ENCODE results near the gene SLC19A1.
"Not testable (repeated sequence)": the region's sequence is repeated elsewhere in the genome, so short reads cannot be mapped to it uniquely, and the experiment has no call there.

SLC19A1 gene

GRCh38 chr21:45533361-45533845, 8.8 kb downstream of the SLC19A1 start:
- no peak for TF ChIP-seq CTCF (IDR thresholded peaks at IDR 0.05; ENCODE audit: low read depth, low read length)
- no peak overlapping the region for H3K4me3 ChIP-seq (ENCODE audit: low read depth, low read length)

- no peak for TF ChIP-seq CTCF (IDR thresholded peaks at IDR 0.05; ENCODE audit: low read depth, low read length)
- no peak overlapping the region for H3K4me3 ChIP-seq (ENCODE audit: low read depth, low read length)
Observed at GRCh38 chr21:45532826-45533360, 9.3 kb downstream of the SLC19A1 start.

- no peak overlapping the region for H3K4me3 ChIP-seq (ENCODE audit: low read depth, low read length)
- no peak for TF ChIP-seq CTCF (IDR thresholded peaks at IDR 0.05; ENCODE audit: low read depth, low read length)
Observed at GRCh38 chr21:45531393-45532215, 10.6 kb downstream of the SLC19A1 start.

GRCh38 chr21:45531114-45531392, 11.2 kb downstream of the SLC19A1 start:
- H3K4me3 ChIP-seq (ENCODE audit: low read depth, low read length) = not testable (repeated sequence)

GRCh38 chr21:45530423-45531113, 11.7 kb downstream of the SLC19A1 start:
- H3K4me3 ChIP-seq (ENCODE audit: low read depth, low read length) = no peak overlapping the region
- no peak for TF ChIP-seq CTCF (IDR thresholded peaks at IDR 0.05; ENCODE audit: low read depth, low read length)

GRCh38 chr21:45529785-45530422, 12.3 kb downstream of the SLC19A1 start:
- no peak overlapping the region for H3K4me3 ChIP-seq (ENCODE audit: low read depth, low read length)
- TF ChIP-seq CTCF (IDR thresholded peaks at IDR 0.05; ENCODE audit: low read depth, low read length) = no peak

DNA sequence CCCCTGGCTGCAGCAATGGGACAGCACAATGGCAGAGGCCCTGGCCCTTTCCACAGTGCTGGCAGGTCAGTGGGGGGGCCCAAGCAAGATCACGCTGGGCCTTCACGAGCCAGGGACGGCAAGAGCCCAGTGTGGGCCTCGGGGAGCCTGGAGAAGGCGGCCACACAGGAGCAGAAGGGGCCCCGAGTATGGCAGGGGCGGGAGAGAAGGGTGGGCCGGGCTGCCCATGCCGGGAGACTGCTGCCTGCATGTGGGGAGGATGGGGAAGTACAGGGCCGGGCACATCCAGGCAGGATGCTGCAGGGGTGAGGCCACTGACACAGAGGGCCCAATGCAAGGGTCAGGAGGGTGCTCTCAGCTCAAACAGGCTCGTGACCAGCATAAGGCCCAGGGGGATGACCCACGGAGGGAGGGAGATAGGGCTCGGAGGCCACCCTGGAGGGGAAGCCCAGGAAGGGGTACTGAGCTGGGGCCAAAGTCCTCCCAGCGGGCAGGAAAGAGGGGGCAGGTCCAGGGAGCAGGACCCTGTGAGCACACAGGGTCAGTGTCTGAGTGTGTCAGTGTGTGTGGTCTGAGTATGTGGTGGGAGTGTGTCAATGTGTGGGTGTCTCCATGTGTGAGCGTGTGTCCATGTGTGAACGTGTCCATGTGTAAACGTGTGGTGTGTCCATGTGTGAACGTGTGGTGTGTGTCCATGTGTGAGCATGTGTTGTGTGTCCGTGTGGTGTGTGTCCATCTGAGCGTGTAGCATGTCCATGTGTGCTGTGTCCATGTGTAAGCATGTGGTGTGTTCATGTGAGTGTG, 13.1 kb downstream of the SLC19A1 start:
- TF ChIP-seq CTCF (IDR thresholded peaks at IDR 0.05; ENCODE audit: low read depth, low read length) = no peak
- H3K4me3 ChIP-seq (ENCODE audit: low read depth, low read length) = no peak overlapping the region

Measured in WI38 (cell line).